H9 (cell line): ENCODE data around the gene ABHD17B. TPM values are rescaled to one million over a fixed set of nuclear protein-coding genes. Genes with fewer than 3 reads are reported as not detected.
A peak's percentile ranks its signal among the peaks of the same experiment; 100 is the strongest.

Source experiments
- DNase-seq: peaks from one replicate; pipeline ENCODE4 v3.0.0-alpha.2; 2017
- H2AFZ ChIP-seq: one replicate; pipeline ENCODE4 v1.6.1; 2013; ENCODE audit warnings: mild to moderate bottlenecking, low read length, control low read depth, moderate library complexity
- H2AK5ac ChIP-seq: 2 replicates; pipeline ENCODE4 v1.6.1; 2013; ENCODE audit warnings: low read length, control low read depth, mixed read lengths; ENCODE audit not compliant: insufficient read length
- H2BK120ac ChIP-seq: one replicate; pipeline ENCODE4 v1.6.1; 2013; ENCODE audit warnings: low read depth, mild to moderate bottlenecking, low read length, control low read depth, inconsistent platforms; ENCODE audit not compliant: poor library complexity, severe bottlenecking
- H2BK12ac ChIP-seq: 2 replicates; pipeline ENCODE4 v1.6.1; 2013; ENCODE audit warnings: low read length, control low read depth, mixed read lengths, low read depth; ENCODE audit not compliant: insufficient read length
- H2BK15ac ChIP-seq: 2 replicates; pipeline ENCODE4 v1.6.1; 2013; ENCODE audit warnings: low read depth, low read length, control low read depth
- H2BK20ac ChIP-seq: one replicate; pipeline ENCODE4 v1.6.1; 2013; ENCODE audit warnings: low read depth, mild to moderate bottlenecking, low read length, control low read depth, inconsistent platforms; ENCODE audit not compliant: poor library complexity, severe bottlenecking
- H2BK5ac ChIP-seq: 2 replicates; pipeline ENCODE4 v1.6.1; 2013; ENCODE audit warnings: low read length, control low read depth, mixed read lengths; ENCODE audit not compliant: insufficient read length
- H3K14ac ChIP-seq: 2 replicates; pipeline ENCODE4 v1.6.1; 2013; ENCODE audit warnings: low read length, control low read depth; ENCODE audit not compliant: insufficient read depth
- H3K18ac ChIP-seq: 2 replicates; pipeline ENCODE4 v1.6.1; 2013; ENCODE audit warnings: low read depth, mild to moderate bottlenecking, mixed read lengths, low read length, control low read depth; ENCODE audit not compliant: insufficient read length
- H3K23ac ChIP-seq: 2 replicates; pipeline ENCODE4 v1.6.1; 2013; ENCODE audit warnings: low read length, control low read depth, mixed read lengths, low read depth; ENCODE audit not compliant: insufficient read length
- H3K23me2 ChIP-seq: 2 replicates; pipeline ENCODE4 v1.6.1; 2013; ENCODE audit warnings: low read depth, mild to moderate bottlenecking, mixed read lengths, low read length, control low read depth; ENCODE audit not compliant: insufficient read length, poor library complexity, severe bottlenecking
- H3K27ac ChIP-seq: 2 replicates; pipeline ENCODE4 v1.5.1; 2013; ENCODE audit warnings: low read length, control low read depth, mixed read lengths, low read depth; ENCODE audit not compliant: insufficient read length
- H3K27me3 ChIP-seq: 2 replicates; pipeline ENCODE4 v1.6.1; 2013; ENCODE audit warnings: low read length, control low read depth, inconsistent platforms; ENCODE audit not compliant: insufficient read depth
- H3K4ac ChIP-seq: 2 replicates; pipeline ENCODE4 v1.6.1; 2013; ENCODE audit warnings: low read depth, mild to moderate bottlenecking, control low read depth, inconsistent platforms, low read length, moderate library complexity
- H3K4me1 ChIP-seq: 2 replicates; pipeline ENCODE4 v1.6.1; 2013; ENCODE audit warnings: low read length, control low read depth, inconsistent platforms; ENCODE audit not compliant: insufficient read depth
- H3K4me2 ChIP-seq: 2 replicates; pipeline ENCODE4 v1.6.1; 2013; ENCODE audit warnings: low read length, control low read depth, mixed read lengths; ENCODE audit not compliant: insufficient read length, insufficient read depth
- H3K56ac ChIP-seq: 2 replicates; pipeline ENCODE4 v1.6.1; 2013; ENCODE audit warnings: low read depth, mild to moderate bottlenecking, mixed read lengths, low read length, control low read depth; ENCODE audit not compliant: insufficient read length
- H3K79me1 ChIP-seq: 2 replicates; pipeline ENCODE4 v1.6.1; 2013; ENCODE audit warnings: low read depth, mild to moderate bottlenecking, moderate library complexity, low read length, control low read depth, inconsistent platforms; ENCODE audit not compliant: insufficient read depth, poor library complexity, severe bottlenecking
- H3K79me2 ChIP-seq: 2 replicates; pipeline ENCODE4 v1.6.1; 2013; ENCODE audit warnings: low read length, control low read depth, inconsistent platforms; ENCODE audit not compliant: insufficient read depth
- H3K9ac ChIP-seq: 2 replicates; pipeline ENCODE4 v1.6.1; 2013; ENCODE audit warnings: low read length, control low read depth, mixed read lengths; ENCODE audit not compliant: insufficient read length; ENCODE audit errors: extremely low read depth
- H3K9me3 ChIP-seq: one replicate; pipeline ENCODE4 v1.6.1; 2013; ENCODE audit warnings: low read depth, low read length, inconsistent platforms; ENCODE audit not compliant: control insufficient read depth
- H3T11ph ChIP-seq: one replicate; pipeline ENCODE4 v1.6.1; 2013; ENCODE audit warnings: mild to moderate bottlenecking, low read length, control low read depth, inconsistent platforms
- H4K20me1 ChIP-seq: one replicate; pipeline ENCODE4 v1.6.1; 2013; ENCODE audit not compliant: control insufficient read depth, insufficient read length, insufficient read depth
- H4K5ac ChIP-seq: 2 replicates; pipeline ENCODE4 v1.6.1; 2013; ENCODE audit warnings: low read depth, mild to moderate bottlenecking, mixed read lengths, low read length, control low read depth; ENCODE audit not compliant: insufficient read length
- H4K8ac ChIP-seq: replicated peaks from 2 replicates; pipeline ENCODE4 v1.6.1; 2013; ENCODE audit warnings: low read length, control low read depth, mixed read lengths, low read depth; ENCODE audit not compliant: insufficient read length
- H4K91ac ChIP-seq: 2 replicates; pipeline ENCODE4 v1.6.1; 2013; ENCODE audit warnings: low read depth, mild to moderate bottlenecking, moderate library complexity, mixed read lengths, low read length, control low read depth; ENCODE audit not compliant: insufficient read length
- H3K27ac Mint-ChIP-seq, 3 experiments: 2 replicates in 2 of 3; 3 replicates in 1 of 3; pipeline ENCODE4 v1.8.0; 2020 to 2021; ENCODE audit warnings: mixed read lengths in 3 of 3, mild to moderate bottlenecking in 1 of 3, moderate library complexity in 1 of 3
- H3K27me3 Mint-ChIP-seq: 2 replicates; pipeline ENCODE4 v1.8.0; 2021; ENCODE audit warnings: low read depth, mild to moderate bottlenecking, moderate library complexity, mixed read lengths
- H3K36me3 Mint-ChIP-seq, 3 experiments: 2 replicates in 2 of 3; 3 replicates in 1 of 3; pipeline ENCODE4 v1.8.0; 2020 to 2021; ENCODE audit warnings: low read depth in 3 of 3, mixed read lengths in 3 of 3; ENCODE audit not compliant: insufficient read depth in 1 of 3
- H3K4me1 Mint-ChIP-seq, 2 experiments: 2 replicates each; pipeline ENCODE4 v1.8.0; 2020; ENCODE audit warnings: mixed read lengths in 2 of 2
- H3K4me3 Mint-ChIP-seq, 2 experiments: 2 replicates in 1 of 2; 3 replicates in 1 of 2; pipeline ENCODE4 v1.8.0; 2020 to 2021; ENCODE audit warnings: mild to moderate bottlenecking in 2 of 2, mixed read lengths in 2 of 2, moderate library complexity in 1 of 2
- H3K9me3 Mint-ChIP-seq, 2 experiments: 2 replicates in 1 of 2; 3 replicates in 1 of 2; pipeline ENCODE4 v1.8.0; 2020; ENCODE audit warnings: mild to moderate bottlenecking in 2 of 2, mixed read lengths in 2 of 2, moderate library complexity in 1 of 2
- total RNA-seq: library from RNA; stranded (reverse); gene quantifications from 2 replicates; pipeline ENCODE4 v1.2.1, GENCODE V29; 2021
- TF ChIP-seq, protein P1 (sequence below): fragments of 200-600 bp; sonication (generic); conservative IDR thresholded peaks from 3 replicates; pipeline ENCODE4 v1.8.0; 2021; ENCODE audit warnings: antibody characterized with exemption, mild to moderate bottlenecking

ABHD17B gene
- total RNA-seq, 1 experiment from 2014 or later: 67.6 TPM

DNA sequence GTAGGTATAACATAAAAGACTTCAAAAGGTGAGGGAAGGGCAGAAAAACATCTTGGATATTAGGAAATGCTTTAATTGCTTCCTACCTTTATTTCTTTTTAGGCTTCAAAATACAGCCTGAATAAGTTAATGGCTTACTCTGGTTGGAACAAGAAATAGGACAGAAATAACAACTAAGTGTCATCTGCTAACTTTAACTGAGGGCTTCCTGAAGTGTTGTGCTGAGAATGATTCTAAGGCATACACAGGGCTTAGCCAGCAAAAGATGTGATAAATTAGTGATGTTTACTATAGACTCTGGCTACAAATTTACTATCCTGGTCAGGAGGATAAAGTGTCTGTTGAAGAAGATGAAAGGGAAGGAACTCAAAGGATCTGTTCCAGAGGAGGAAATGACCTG lies 34.2 kb downstream of the ABHD17B start:
- H3K9me3 ChIP-seq: no peaks in the 10 kb centered on the region
- peaks cover 3% of the 10 kb centered on the region for H3K79me1 ChIP-seq
- H4K8ac ChIP-seq: no peak overlapping the region
- TF ChIP-seq, protein P1, sequence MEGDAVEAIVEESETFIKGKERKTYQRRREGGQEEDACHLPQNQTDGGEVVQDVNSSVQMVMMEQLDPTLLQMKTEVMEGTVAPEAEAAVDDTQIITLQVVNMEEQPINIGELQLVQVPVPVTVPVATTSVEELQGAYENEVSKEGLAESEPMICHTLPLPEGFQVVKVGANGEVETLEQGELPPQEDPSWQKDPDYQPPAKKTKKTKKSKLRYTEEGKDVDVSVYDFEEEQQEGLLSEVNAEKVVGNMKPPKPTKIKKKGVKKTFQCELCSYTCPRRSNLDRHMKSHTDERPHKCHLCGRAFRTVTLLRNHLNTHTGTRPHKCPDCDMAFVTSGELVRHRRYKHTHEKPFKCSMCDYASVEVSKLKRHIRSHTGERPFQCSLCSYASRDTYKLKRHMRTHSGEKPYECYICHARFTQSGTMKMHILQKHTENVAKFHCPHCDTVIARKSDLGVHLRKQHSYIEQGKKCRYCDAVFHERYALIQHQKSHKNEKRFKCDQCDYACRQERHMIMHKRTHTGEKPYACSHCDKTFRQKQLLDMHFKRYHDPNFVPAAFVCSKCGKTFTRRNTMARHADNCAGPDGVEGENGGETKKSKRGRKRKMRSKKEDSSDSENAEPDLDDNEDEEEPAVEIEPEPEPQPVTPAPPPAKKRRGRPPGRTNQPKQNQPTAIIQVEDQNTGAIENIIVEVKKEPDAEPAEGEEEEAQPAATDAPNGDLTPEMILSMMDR: no peak
- Mint-ChIP-seq H3K4me1 (peaks cover 25 to 29% of the 10 kb centered on the region in 2 experiments), H3K27me3 (no peaks in the 10 kb centered on the region), H3K4me3 (no peak overlapping the region), H3K36me3 (peaks cover 22 to 31% (median 25%) of the 10 kb centered on the region in 3 experiments), H3K9me3 (peaks cover 5 to 17% of the 10 kb centered on the region in 2 experiments; a peak in 4 of 5 replicates), H3K27ac (peak overlapping the region in 1 of 3 experiments; percentile 58; a peak in 3 of 7 replicates)
- H2AFZ ChIP-seq: no peak overlapping the region
- no peak overlapping the region for H3K23ac ChIP-seq
- H3K27ac ChIP-seq: no peak overlapping the region
- no peak overlapping the region for H4K5ac ChIP-seq
- no peak overlapping the region for H3K14ac ChIP-seq
- H2BK5ac ChIP-seq: no peak overlapping the region
- H3K27me3 ChIP-seq: no peaks in the 10 kb centered on the region
- no peak overlapping the region for H4K91ac ChIP-seq
- no peak overlapping the region for H3K4me2 ChIP-seq
- H3K56ac ChIP-seq: no peak overlapping the region
- H3T11ph ChIP-seq: no peak overlapping the region
- H2BK120ac ChIP-seq: no peak overlapping the region
- H2AK5ac ChIP-seq: no peak overlapping the region
- H3K4ac ChIP-seq: no peak overlapping the region
- H4K20me1 ChIP-seq: no peaks in the 10 kb centered on the region
- no peaks in the 10 kb centered on the region; the same call in 1 of the 2 replicates for H3K4me1 ChIP-seq
- no peak overlapping the region for H2BK15ac ChIP-seq
- H2BK20ac ChIP-seq: no peak overlapping the region
- no peak overlapping the region for H3K9ac ChIP-seq
- H3K79me2 ChIP-seq: peaks cover 39% of the 10 kb centered on the region
- no peak overlapping the region for H2BK12ac ChIP-seq
- no peak overlapping the region for H3K18ac ChIP-seq
- no peak for DNase-seq
- H3K23me2 ChIP-seq: no peaks in the 10 kb centered on the region
